Stimulated activated CD4-positive, alpha-beta T cell treated with anti-CD3 and anti-CD28 coated beads, Interleukin-15, amount 100 ng/mL, for 24 hours (primary cell): ENCODE measurements around the gene TPM1.
"Not testable (repeated sequence)": the region's sequence is repeated elsewhere in the genome, so short reads cannot be mapped to it uniquely, and the experiment has no call there.

Source experiments
- DNase-seq: peaks from one replicate; pipeline ENCODE4 v3.0.0-alpha.2; 2020

The TPM1 gene

GRCh38 chr15:63075984-63076713, 33.6 kb downstream of the TPM1 start:
- no peak for DNase-seq

GRCh38 chr15:63076714-63077046, 34.1 kb downstream of the TPM1 start:
- DNase-seq, result no peak

- DNase-seq, result no peak
Observed at GRCh38 chr15:63077952-63078351, 35.4 kb downstream of the TPM1 start.

GRCh38 chr15:63079947-63080626, 37.5 kb downstream of the TPM1 start:
- no peak for DNase-seq

GRCh38 chr15:63080634-63081250, 38.2 kb downstream of the TPM1 start:
- no peak for DNase-seq

GRCh38 chr15:63082366-63082765, 39.8 kb downstream of the TPM1 start:
- DNase-seq, result no peak

- DNase-seq, result no peak
Observed at GRCh38 chr15:63083044-63083443, 40.5 kb downstream of the TPM1 start.

- no peak for DNase-seq
Observed at GRCh38 chr15:63083541-63083940, 41.0 kb downstream of the TPM1 start.

GRCh38 chr15:63084806-63085205, 42.3 kb downstream of the TPM1 start:
- no peak for DNase-seq

GRCh38 chr15:63085289-63085688, 42.7 kb downstream of the TPM1 start:
- DNase-seq, result no peak

- no peak for DNase-seq
Observed at GRCh38 chr15:63086271-63086670, 43.7 kb downstream of the TPM1 start.

GRCh38 chr15:63086947-63087346, 44.4 kb downstream of the TPM1 start:
- DNase-seq, result no peak

GRCh38 chr15:63088533-63089245, 46.1 kb downstream of the TPM1 start:
- no peak for DNase-seq

GRCh38 chr15:63089260-63090043, 46.9 kb downstream of the TPM1 start:
- DNase-seq, result no peak

GRCh38 chr15:63090472-63090871, 47.9 kb downstream of the TPM1 start:
- DNase-seq, result no peak

- no peak for DNase-seq
Observed at GRCh38 chr15:63090887-63091286, 48.3 kb downstream of the TPM1 start.

GRCh38 chr15:63091679-63092446, 49.3 kb downstream of the TPM1 start:
- DNase-seq, result no peak

- DNase-seq, result peak; percentile 84
Observed at GRCh38 chr15:63093486-63094205, 51.1 kb downstream of the TPM1 start.

- no peak for DNase-seq
Observed at GRCh38 chr15:63094495-63094931, 52.0 kb downstream of the TPM1 start.

- DNase-seq, result no peak
Observed at GRCh38 chr15:63096178-63096577, 53.6 kb downstream of the TPM1 start.

- not testable (repeated sequence) for DNase-seq
Observed at GRCh38 chr15:63098901-63099300, 56.4 kb downstream of the TPM1 start.
